WTC11 (cell line): ENCODE results near the gene IL20. TPM values are rescaled to one million over a fixed set of nuclear protein-coding genes. Genes with fewer than 3 reads are reported as not detected.
A peak's percentile ranks its signal among the peaks of the same experiment; 100 is the strongest.

Experiments used
- ATAC-seq: fragments of 200-7000 bp; cut with Tn5 transposase; 2 replicates; pipeline ENCODE4 v1.10.0; 2021; ENCODE audit warnings: mild to moderate bottlenecking, moderate library complexity
- CTCF ChIA-PET: fragments of 300-600 bp; sonication (Branson Sonifier 250); formaldehyde crosslinking; loops from one replicate; lab custom pipeline; 2021; ENCODE audit warnings: antibody characterized with exemption; lab: Charles Lee
- POLR2A ChIA-PET: fragments of 350-600 bp; sonication (Branson Sonifier 250); formaldehyde crosslinking; loops from one replicate; lab custom pipeline; 2021; ENCODE audit warnings: antibody characterized with exemption; lab: Charles Lee
- DNase-seq: peaks from one replicate; pipeline ENCODE4 v3.0.0; 2021; ENCODE audit warnings: low spot score
- H3K27ac Mint-ChIP-seq: 2 replicates; pipeline ENCODE4 v1.8.0; 2021; ENCODE audit warnings: mixed read lengths
- H3K27me3 Mint-ChIP-seq: 2 replicates; pipeline ENCODE4 v1.8.0; 2021; ENCODE audit warnings: low read depth, mild to moderate bottlenecking, moderate library complexity, mixed read lengths
- H3K36me3 Mint-ChIP-seq: 2 replicates; pipeline ENCODE4 v1.8.0; 2021; ENCODE audit warnings: mixed read lengths
- H3K4me1 Mint-ChIP-seq: 2 replicates; pipeline ENCODE4 v1.8.0; 2022; ENCODE audit warnings: mixed read lengths
- H3K4me3 Mint-ChIP-seq: 2 replicates; pipeline ENCODE4 v1.8.0; 2021; ENCODE audit warnings: mild to moderate bottlenecking, moderate library complexity, mixed read lengths
- H3K9me3 Mint-ChIP-seq: 2 replicates; pipeline ENCODE4 v1.8.0; 2021; ENCODE audit warnings: mixed read lengths
- CBFB ChIP-seq: sonication (generic); formaldehyde crosslinking; IDR thresholded peaks from 2 replicates; pipeline ENCODE4 v1.8.1; 2022; ENCODE audit warnings: mild to moderate bottlenecking, low read depth, missing genetic modification reagents
- CTCF ChIP-seq: fragments of 200-600 bp; IDR thresholded peaks from 2 replicates; pipeline ENCODE4 v1.8.0; 2022; ENCODE audit warnings: antibody characterized with exemption
- E2F1 ChIP-seq: sonication (generic); formaldehyde crosslinking; IDR thresholded peaks from 2 replicates; pipeline ENCODE4 v1.8.0; 2022; ENCODE audit warnings: mild to moderate bottlenecking, missing genetic modification reagents
- EMX1 ChIP-seq: fragments of 250-450 bp; sonication (Bioruptor Pico); IDR thresholded peaks from 2 replicates; pipeline ENCODE4 v1.8.0; 2021; ENCODE audit warnings: mild to moderate bottlenecking
- IRF1 ChIP-seq: sonication (generic); formaldehyde crosslinking; IDR thresholded peaks from 2 replicates; pipeline ENCODE4 v1.8.0; 2023; ENCODE audit warnings: missing genetic modification reagents
- NR3C1 ChIP-seq: sonication (generic); formaldehyde crosslinking; conservative IDR thresholded peaks from 2 replicates; pipeline ENCODE4 v1.8.1; 2023; ENCODE audit warnings: low read depth, mild to moderate bottlenecking, missing genetic modification reagents
- PRDM15 ChIP-seq: sonication (generic); formaldehyde crosslinking; IDR thresholded peaks from 2 replicates; pipeline ENCODE4 v1.8.0; 2022; ENCODE audit warnings: missing genetic modification reagents
- SMAD4 ChIP-seq: sonication (generic); formaldehyde crosslinking; IDR thresholded peaks from 2 replicates; pipeline ENCODE4 v1.8.0; 2022; ENCODE audit warnings: mild to moderate bottlenecking, missing genetic modification reagents
- SOX15 ChIP-seq: fragments of 250-450 bp; sonication (Bioruptor Pico); IDR thresholded peaks from 2 replicates; pipeline ENCODE4 v1.9.0; 2021; ENCODE audit warnings: mild to moderate bottlenecking
- SP1 ChIP-seq: sonication (generic); formaldehyde crosslinking; conservative IDR thresholded peaks from 2 replicates; pipeline ENCODE4 v1.8.1; 2022; ENCODE audit warnings: missing genetic modification reagents
- STAT6 ChIP-seq: sonication (generic); formaldehyde crosslinking; conservative IDR thresholded peaks from 2 replicates; pipeline ENCODE4 v1.8.1; 2023; ENCODE audit warnings: mild to moderate bottlenecking, low read depth, missing genetic modification reagents, moderate library complexity
- TEAD1 ChIP-seq: sonication (generic); formaldehyde crosslinking; IDR thresholded peaks from 2 replicates; pipeline ENCODE4 v1.8.0; 2022; ENCODE audit warnings: mild to moderate bottlenecking, missing genetic modification reagents
- ZSCAN18 ChIP-seq: fragments of 250-450 bp; sonication (Bioruptor Pico); IDR thresholded peaks from 2 replicates; pipeline ENCODE4 v2.1.2; 2022; ENCODE audit warnings: mild to moderate bottlenecking, moderate library complexity
- total RNA-seq: library from RNA; stranded (reverse); gene quantifications from 3 replicates; pipeline ENCODE4 v1.2.3, GENCODE V29; 2021

IL20 gene
- total RNA-seq, 1 experiment from 2014 or later = not detected

GRCh38 chr1:206882555-206882954 is 17.1 kb downstream of the IL20 start (continued):
- no peak for TF ChIP-seq IRF1 (CRISPR knock-in tag)
- TF ChIP-seq CTCF = peak; percentile 49
- TF ChIP-seq SMAD4 (CRISPR knock-in tag) = no peak
- TF ChIP-seq, all 79 proteins: peak for 1

GRCh38 chr1:206883160-206883559 is 17.7 kb downstream of the IL20 start:
- ATAC-seq = no peak
- no peaks in the 10 kb centered on the region; the same call in 1 of the 2 replicates for H3K27me3 Mint-ChIP-seq
- no peak overlapping the region for H3K4me3 Mint-ChIP-seq
- H3K9me3 Mint-ChIP-seq = peaks cover 27% of the 10 kb centered on the region
- no peak overlapping the region for H3K27ac Mint-ChIP-seq
- no peak for DNase-seq
- TF ChIP-seq CBFB = no peak
- no peak for TF ChIP-seq NR3C1 (CRISPR knock-in tag)
- TF ChIP-seq EMX1 (CRISPR knock-in tag) = no peak
- no peak for TF ChIP-seq SOX15 (CRISPR knock-in tag)
- TF ChIP-seq STAT6 (CRISPR knock-in tag) = no peak
- TF ChIP-seq TEAD1 (CRISPR knock-in tag) = no peak
- TF ChIP-seq SP1 = no peak
- TF ChIP-seq E2F1 = no peak
- TF ChIP-seq PRDM15 = no peak
- no peak for TF ChIP-seq ZSCAN18 (CRISPR knock-in tag)
- CTCF ChIA-PET = interaction anchor here (0.9 to 1.9 kb wide), 6 partner anchors 12 to 108 kb away, joined by 3 to 9 read pairs (median 3); no protein-coding TSS in a partner anchor
- no peaks in the 10 kb centered on the region for H3K4me1 Mint-ChIP-seq
- POLR2A ChIA-PET = no interaction called here
- H3K36me3 Mint-ChIP-seq = peaks cover 5% of the 10 kb centered on the region
